CD4-positive, alpha-beta memory T cell (primary cell): ENCODE results near the gene RBBP4. TPM values are rescaled to one million over a fixed set of nuclear protein-coding genes. Genes with fewer than 3 reads are reported as not detected.
A peak's percentile ranks its signal among the peaks of the same experiment; 100 is the strongest.
"Not testable (repeated sequence)": the region's sequence is repeated elsewhere in the genome, so short reads cannot be mapped to it uniquely, and the experiment has no call there.

Source experiments
- CTCF ChIA-PET: fragments of 350-600 bp; sonication (Branson Sonifier 250); formaldehyde crosslinking; loops from one replicate; lab custom pipeline; 2021; ENCODE audit warnings: inconsistent platforms; ENCODE audit not compliant: partially characterized antibody; lab: Charles Lee
- POLR2A ChIA-PET: fragments of 350-600 bp; sonication (Branson Sonifier 250); formaldehyde crosslinking; loops from one replicate; lab custom pipeline; 2021; ENCODE audit not compliant: partially characterized antibody; lab: Charles Lee
- DNase-seq, 5 donors: peaks; one replicate each; pipeline versions ENCODE4 v3.0.0 to v3.0.0-alpha.2; 2020 to 2022; ENCODE audit warnings: mixed read lengths in 1 of 5
- H3K27ac ChIP-seq: one replicate; pipeline ENCODE4 v1.7.0; 2013; ENCODE audit warnings: low read depth, low read length
- H3K27me3 ChIP-seq: 2 replicates; pipeline ENCODE4 v1.7.0; 2013; ENCODE audit warnings: mild to moderate bottlenecking, low read length, moderate library complexity; ENCODE audit not compliant: insufficient read depth
- H3K36me3 ChIP-seq: 2 replicates; pipeline ENCODE4 v1.7.0; 2013; ENCODE audit warnings: mild to moderate bottlenecking, low read length, moderate library complexity; ENCODE audit not compliant: insufficient read depth
- H3K4me1 ChIP-seq: 2 replicates; pipeline ENCODE4 v1.7.0; 2013; ENCODE audit warnings: mild to moderate bottlenecking, low read length, moderate library complexity; ENCODE audit not compliant: insufficient read depth
- H3K4me3 ChIP-seq, 2 donors: one replicate each; pipeline ENCODE4 v1.7.0; 2013; ENCODE audit warnings: low read length in 2 of 2, mild to moderate bottlenecking in 1 of 2
- H3K9me3 ChIP-seq, 2 donors: one replicate each; pipeline ENCODE4 v1.7.0; 2013; ENCODE audit warnings: low read length in 2 of 2, control low read depth in 1 of 2; ENCODE audit not compliant: control insufficient read depth in 1 of 2
- H3K27ac Mint-ChIP-seq, 7 donors: one replicate each; pipeline ENCODE4 v1.8.0; 2020 to 2021; ENCODE audit warnings: mixed read lengths in 7 of 7, mild to moderate bottlenecking in 6 of 7, inconsistent platforms in 3 of 7, moderate library complexity in 3 of 7
- H3K27me3 Mint-ChIP-seq, 2 donors: one replicate each; pipeline ENCODE4 v1.8.0; 2020 to 2021; ENCODE audit warnings: mixed read lengths in 2 of 2
- H3K36me3 Mint-ChIP-seq, 2 donors: one replicate each; pipeline ENCODE4 v1.8.0; 2020 to 2021; ENCODE audit warnings: mixed read lengths in 2 of 2, inconsistent platforms in 1 of 2, mild to moderate bottlenecking in 1 of 2
- H3K4me1 Mint-ChIP-seq, 4 donors: one replicate each; pipeline ENCODE4 v1.8.0; 2020 to 2021; ENCODE audit warnings: mixed read lengths in 4 of 4, mild to moderate bottlenecking in 1 of 4
- H3K4me3 Mint-ChIP-seq, 8 donors: one replicate each; pipeline ENCODE4 v1.8.0; 2020 to 2021; ENCODE audit warnings: mixed read lengths in 8 of 8, mild to moderate bottlenecking in 7 of 8, moderate library complexity in 6 of 8, inconsistent platforms in 3 of 8
- H3K9me3 Mint-ChIP-seq, 8 donors: one replicate each; pipeline ENCODE4 v1.8.0; 2020 to 2021; ENCODE audit warnings: mixed read lengths in 8 of 8, mild to moderate bottlenecking in 5 of 8, inconsistent platforms in 3 of 8, moderate library complexity in 1 of 8
- intact Hi-C: fragments of 100-400 bp; cut with micrococcal nuclease; formaldehyde crosslinking; loops from one replicate; pipeline ENCODE4 v1.15.1; 2023
- polyA plus RNA-seq, 2 donors: library from polyadenylated mRNA; unstranded; fragments of 300-500 nt; fragmentation: Illumina TruSeq; gene quantifications; one replicate each; pipeline ENCODE4 v1.2.3, GENCODE V29; 2021
- total RNA-seq, 2 experiments: library from RNA; stranded (reverse); gene quantifications; one replicate each; pipeline ENCODE4 v1.2.3, GENCODE V29; 2021

RBBP4 gene
- total and polyA plus RNA-seq, 4 experiments from 2014 or later, result 185 to 374 (median 216) TPM

- H3K4me3 ChIP-seq, H3K27ac ChIP-seq, H3K27me3 Mint-ChIP-seq, CTCF ChIA-PET, DNase-seq, H3K4me1 ChIP-seq, H3K4me3 Mint-ChIP-seq, intact Hi-C loops, H3K9me3 ChIP-seq, H3K27me3 ChIP-seq, POLR2A ChIA-PET, H3K36me3 ChIP-seq, H3K9me3 Mint-ChIP-seq, H3K27ac Mint-ChIP-seq: not testable (repeated sequence)
- Mint-ChIP-seq H3K4me1 (peaks cover 8 to 25% (median 13%) of the 10 kb centered on the region in 4 donors), H3K36me3 (peaks cover 10 to 14% of the 10 kb centered on the region in 2 donors)
Observed at GRCh38 chr1:32642292-32642827, 8.6 kb upstream of the RBBP4 start.

GRCh38 chr1:32644426-32644825, 6.6 kb upstream of the RBBP4 start:
- H3K27ac ChIP-seq, result no peak overlapping the region
- Mint-ChIP-seq H3K27me3 (no peaks in the 10 kb centered on the region), H3K27ac (no peak overlapping the region), H3K4me3 (no peak overlapping the region), H3K4me1 (peaks cover 20 to 41% (median 27%) of the 10 kb centered on the region in 4 donors), H3K36me3 (peaks cover 8 to 17% of the 10 kb centered on the region in 2 donors), H3K9me3 (no peaks in the 10 kb centered on the region)
- H3K4me1 ChIP-seq, result peaks cover 26% of the 10 kb centered on the region
- no peaks in the 10 kb centered on the region for H3K27me3 ChIP-seq
- ChIA-PET CTCF (interaction anchor here (0.7 kb wide), 1 partner anchor 69 kb away, joined by 3 read pairs; no protein-coding TSS in a partner anchor), POLR2A (no interaction called here)
- no peak for DNase-seq
- intact Hi-C loops, result no loop called here
- H3K4me3 ChIP-seq, result no peak overlapping the region
- no peaks in the 10 kb centered on the region for H3K9me3 ChIP-seq
- no peaks in the 10 kb centered on the region for H3K36me3 ChIP-seq

GRCh38 chr1:32647308-32648134, 3.5 kb upstream of the RBBP4 start:
- Histone ChIP-seq H3K9me3 (no peaks in the 10 kb centered on the region), H3K27ac (peak overlapping the region; percentile 12), H3K27me3 (no peaks in the 10 kb centered on the region), H3K36me3 (no peaks in the 10 kb centered on the region), H3K4me1 (peaks cover 35% of the 10 kb centered on the region), H3K4me3 (no peak overlapping the region)
- peak overlapping the region; percentile 3 to 97 (median 66) for H3K27ac Mint-ChIP-seq
- no peak for DNase-seq
- H3K27me3 Mint-ChIP-seq, result no peaks in the 10 kb centered on the region
- CTCF ChIA-PET, result interaction anchor here (1.4 kb wide), 1 partner anchor 65 kb away, joined by 3 read pairs; no protein-coding TSS in a partner anchor
- peaks cover 0 to 5% (median 0%) of the 10 kb centered on the region in 8 donors for H3K9me3 Mint-ChIP-seq
- peak overlapping the region in 7 of 8 donors; percentile 8 to 94 (median 77) for H3K4me3 Mint-ChIP-seq
- POLR2A ChIA-PET, result interaction anchor here (0.6 kb wide), 1 partner anchor 177 kb away, joined by 3 read pairs; no protein-coding TSS in a partner anchor
- intact Hi-C loops, result no loop called here
- H3K36me3 Mint-ChIP-seq, result peaks cover 10 to 32% of the 10 kb centered on the region in 2 donors
- peaks cover 26 to 62% (median 42%) of the 10 kb centered on the region in 4 donors for H3K4me1 Mint-ChIP-seq

- no peaks in the 10 kb centered on the region for H3K27me3 ChIP-seq
- CTCF ChIA-PET, result interaction anchor here (0.7 kb wide), 1 partner anchor 159 kb away, joined by 3 read pairs; no protein-coding TSS in a partner anchor
- Mint-ChIP-seq H3K4me1 (peaks cover 38 to 80% (median 57%) of the 10 kb centered on the region in 4 donors), H3K27ac (peak within 1 kb of the TSS; percentile 97 to 100 (median 99)), H3K27me3 (no peaks in the 10 kb centered on the region), H3K36me3 (peaks cover 15 to 45% of the 10 kb centered on the region in 2 donors), H3K4me3 (peak within 1 kb of the TSS; percentile 91 to 98 (median 94)), H3K9me3 (peaks cover 0 to 5% (median 0%) of the 10 kb centered on the region in 8 donors)
- peak; percentile 87 to 96 (median 91) for DNase-seq
- peak within 1 kb of the TSS; percentile 95 for H3K27ac ChIP-seq
- no peaks in the 10 kb centered on the region for H3K9me3 ChIP-seq
- peak within 1 kb of the TSS; percentile 91 to 93 for H3K4me3 ChIP-seq
- H3K36me3 ChIP-seq, result peaks cover 20% of the 10 kb centered on the region
- POLR2A ChIA-PET, result interaction anchor here (0.7 to 3.1 kb wide), 23 partner anchors 13 to 1005 kb away, joined by 3 to 22 read pairs (median 4); partner anchors contain the start of genes BSDC1, IQCC, KPNA6 and MARCKSL1
- peaks cover 60% of the 10 kb centered on the region for H3K4me1 ChIP-seq
- intact Hi-C loops, result loop anchor here (1.0 to 10.0 kb wide), 4 partner anchors 167 to 1005 kb away; partner anchors contain the start of genes PEF1, S100PBP and YARS1
Observed at GRCh38 chr1:32650248-32650751, 708 bp upstream of the RBBP4 start, which contains the start of gene ZBTB8OS. Gene ZBTB8OS, minus strand, starts transcription at chr1:32650550. Its CDS starts 21 bp downstream, at chr1:32650529.

GRCh38 chr1:32651461-32652073, 559 bp downstream of the RBBP4 start:
- Histone ChIP-seq H3K4me3 (peak overlapping the region; percentile 78 to 93), H3K9me3 (no peaks in the 10 kb centered on the region), H3K27me3 (no peaks in the 10 kb centered on the region), H3K36me3 (peaks cover 27% of the 10 kb centered on the region), H3K27ac (peak overlapping the region; percentile 95), H3K4me1 (peaks cover 66% of the 10 kb centered on the region)
- H3K27me3 Mint-ChIP-seq, result no peaks in the 10 kb centered on the region
- H3K27ac Mint-ChIP-seq, result peak overlapping the region; percentile 77 to 100 (median 98)
- peak overlapping the region; percentile 91 to 98 (median 94) for H3K4me3 Mint-ChIP-seq
- no peak for DNase-seq
- CTCF ChIA-PET, result no interaction called here
- POLR2A ChIA-PET, result interaction anchor here (0.8 to 3.1 kb wide), 25 partner anchors 8 to 1007 kb away, joined by 3 to 22 read pairs (median 4); partner anchors contain the start of genes BSDC1, KPNA6, MARCKSL1 and PEF1
- peaks cover 43 to 80% (median 61%) of the 10 kb centered on the region in 4 donors for H3K4me1 Mint-ChIP-seq
- peaks cover 15 to 47% of the 10 kb centered on the region in 2 donors for H3K36me3 Mint-ChIP-seq
- H3K9me3 Mint-ChIP-seq, result peaks cover 0 to 5% (median 0%) of the 10 kb centered on the region in 8 donors
- intact Hi-C loops, result loop anchor here (2.0 to 10.0 kb wide), 3 partner anchors 476 to 1007 kb away; partner anchors contain the start of gene PEF1

GRCh38 chr1:32652244-32652962, 1.4 kb downstream of the RBBP4 start:
- Histone ChIP-seq H3K36me3 (peaks cover 34% of the 10 kb centered on the region), H3K9me3 (no peaks in the 10 kb centered on the region), H3K27ac (peak overlapping the region; percentile 95), H3K27me3 (no peaks in the 10 kb centered on the region), H3K4me1 (peaks cover 69% of the 10 kb centered on the region), H3K4me3 (peak overlapping the region in 1 of 2 donors; percentile 78)
- Mint-ChIP-seq H3K27ac (peak overlapping the region; percentile 77 to 100 (median 98)), H3K4me1 (peaks cover 46 to 85% (median 65%) of the 10 kb centered on the region in 4 donors), H3K36me3 (peaks cover 22 to 55% of the 10 kb centered on the region in 2 donors), H3K27me3 (no peaks in the 10 kb centered on the region), H3K9me3 (peaks cover 0 to 5% (median 0%) of the 10 kb centered on the region in 8 donors), H3K4me3 (peak overlapping the region; percentile 91 to 98 (median 94))
- DNase-seq, result no peak
- POLR2A ChIA-PET, result interaction anchor here (0.7 to 2.0 kb wide), 2 partner anchors 11 to 354 kb away, joined by 3 to 9 read pairs; no protein-coding TSS in a partner anchor
- intact Hi-C loops, result loop anchor here (5.0 to 10.0 kb wide), 2 partner anchors 475 to 1008 kb away; partner anchors contain the start of gene PEF1
- CTCF ChIA-PET, result no interaction called here
